ENCODE measurements around the gene MTOR. TPM values are rescaled to one million over a fixed set of nuclear protein-coding genes. Genes with fewer than 3 reads are reported as not detected.
"Not testable (repeated sequence)": the region's sequence is repeated elsewhere in the genome, so short reads cannot be mapped to it uniquely, and the experiment has no call there.

MTOR gene
- total and polyA plus RNA-seq, 2 donors, result 21.0 to 26.5 TPM

DNA sequence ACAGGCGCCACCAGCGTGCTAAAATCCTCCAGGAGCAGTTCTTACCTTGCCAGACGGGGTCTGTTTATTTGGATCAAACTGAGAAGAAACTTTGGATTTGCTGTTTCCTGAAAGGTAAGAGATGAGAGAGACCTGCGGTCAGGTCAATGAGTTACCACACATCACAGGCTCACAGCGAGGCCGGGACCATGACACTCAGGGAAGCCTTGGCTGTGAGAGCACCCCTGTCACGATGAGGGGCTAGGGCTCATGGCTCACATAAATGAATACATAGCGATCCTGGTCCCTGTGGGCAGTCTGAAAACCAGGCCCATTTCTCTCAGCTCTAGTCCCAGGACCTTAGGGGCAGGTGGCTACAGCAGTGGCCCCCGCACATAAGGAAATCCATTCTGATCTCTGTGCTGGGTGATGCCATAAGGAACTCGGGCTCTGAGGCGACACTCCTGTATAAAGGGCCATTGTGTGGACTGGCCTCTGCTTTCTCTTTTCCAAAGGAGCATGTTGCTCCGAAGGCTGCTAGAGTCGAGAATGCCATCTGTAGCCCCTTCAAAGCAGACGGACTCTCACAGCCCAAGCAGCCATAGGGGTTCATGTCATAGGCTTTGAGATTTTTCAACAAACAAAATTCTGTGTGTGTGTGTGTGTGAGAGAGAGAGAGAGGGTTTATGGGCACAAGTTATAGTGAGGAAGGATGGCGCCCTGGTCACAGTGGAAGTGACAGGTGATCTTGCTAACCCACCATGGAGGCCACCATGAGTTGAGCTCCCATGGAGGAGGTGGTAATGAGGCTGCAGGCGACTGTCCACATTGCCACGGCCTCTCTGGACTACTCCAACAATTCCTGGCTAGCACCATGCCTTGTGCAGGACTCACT lies 193.5 kb downstream of the MTOR start:
- Histone ChIP-seq H3K36me3 (ENCODE audit: insufficient read depth) (peaks cover 9% of the 10 kb centered on the region), H3K4me3 (ENCODE audit: low read depth, low read length) (no peak overlapping the region), H3K4me1 (ENCODE audit: insufficient read depth) (no peaks in the 10 kb centered on the region), H3K27ac (ENCODE audit: low read depth) (no peak overlapping the region)
- WGBS, result 84% methylated on average over 17 of the region's 17 CpGs
- DNase-seq (ENCODE audit: extremely low spot score), result no peak

DNA sequence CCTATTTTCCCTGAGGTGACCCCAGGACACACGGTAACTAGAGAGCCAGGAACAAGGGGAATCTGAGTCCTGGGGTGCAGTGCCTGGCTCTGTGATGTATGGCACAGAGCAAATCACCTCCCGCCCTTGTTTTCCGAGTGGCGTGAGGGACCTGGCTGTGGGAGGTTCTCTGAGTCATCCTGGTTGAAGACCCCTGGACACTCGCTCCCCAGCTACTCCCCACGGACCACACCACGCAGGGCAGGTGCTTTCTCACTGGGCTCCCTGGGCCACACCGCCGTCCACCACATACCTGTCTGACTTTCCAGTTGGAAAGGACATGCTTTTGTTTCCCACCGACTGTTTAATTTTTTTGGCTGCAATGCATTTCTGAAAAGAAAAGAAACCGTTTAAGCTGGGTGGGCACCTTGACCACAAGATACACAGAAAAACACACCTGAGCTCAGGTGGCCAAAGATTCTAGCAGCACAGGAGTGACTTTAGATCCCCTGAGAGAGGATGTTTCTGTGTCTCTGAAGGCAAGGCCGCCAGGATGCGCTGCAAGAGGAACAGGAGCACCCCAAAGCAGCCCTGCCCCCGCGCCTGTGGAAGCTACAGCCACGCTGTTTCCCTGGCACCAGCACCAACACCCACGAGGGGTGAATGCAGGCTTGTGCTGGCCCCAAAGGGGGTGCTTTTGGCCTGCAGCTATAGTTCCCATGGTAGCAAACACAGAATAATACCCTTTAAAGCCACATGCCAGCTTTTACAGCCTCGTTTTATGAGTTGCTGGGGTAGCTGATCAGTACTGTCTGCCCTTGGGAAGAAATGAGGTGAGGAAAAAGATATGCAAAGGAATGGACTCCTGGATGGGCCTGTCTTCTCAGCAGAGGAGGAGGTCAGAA lies 194.4 kb downstream of the MTOR start:
- 83% methylated on average over 18 of the region's 18 CpGs for WGBS
- Histone ChIP-seq H3K27ac (ENCODE audit: low read depth) (no peak overlapping the region), H3K4me1 (ENCODE audit: insufficient read depth) (no peaks in the 10 kb centered on the region), H3K4me3 (ENCODE audit: low read depth, low read length) (no peak overlapping the region), H3K36me3 (ENCODE audit: insufficient read depth) (peaks cover 9% of the 10 kb centered on the region)
- DNase-seq (ENCODE audit: extremely low spot score), result no peak

DNA sequence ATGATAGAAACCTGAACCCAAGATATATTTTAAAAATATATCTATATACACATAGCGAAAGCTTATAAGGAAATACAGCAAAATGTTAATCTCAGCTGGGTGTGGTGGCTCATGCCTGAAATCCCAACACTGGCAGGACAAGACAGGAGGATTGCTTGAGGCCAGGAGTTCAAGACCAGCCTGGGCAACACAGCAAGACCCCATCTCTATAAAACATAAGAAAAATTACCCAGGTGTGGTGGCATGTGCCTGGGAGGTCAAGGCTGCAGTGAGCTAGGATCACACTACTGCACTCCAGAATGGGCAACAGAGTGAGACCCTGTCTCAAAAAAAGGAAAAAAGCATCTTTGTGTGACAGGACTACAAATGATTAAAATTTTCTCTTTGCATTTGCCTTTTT lies 196.6 kb downstream of the MTOR start:
- H3K36me3 ChIP-seq (ENCODE audit: insufficient read depth), result peaks cover 4% of the 10 kb centered on the region
- WGBS, result 96% methylated on average over 1 of the region's 1 CpG

DNA sequence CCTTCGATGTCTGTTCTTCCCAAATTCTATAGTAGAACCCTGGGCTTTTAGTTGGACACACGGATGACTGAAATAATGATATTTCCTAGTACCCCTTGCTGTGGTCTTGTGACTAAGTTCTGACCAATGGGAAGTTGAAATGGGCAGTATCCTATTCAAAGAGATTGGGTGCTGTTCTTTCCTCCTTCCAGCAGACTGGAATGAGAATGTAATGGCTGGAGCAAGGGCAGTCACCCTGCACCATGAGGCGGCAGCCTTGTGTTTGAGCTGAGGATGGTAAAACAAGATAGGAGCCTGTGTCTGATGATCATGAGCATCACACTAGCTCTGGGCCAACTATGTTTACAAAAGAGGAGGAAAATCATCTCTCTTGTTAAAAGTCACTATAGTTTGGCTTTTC lies 197.4 kb downstream of the MTOR start:
- Histone ChIP-seq H3K27ac (ENCODE audit: low read depth) (no peak overlapping the region), H3K4me3 (ENCODE audit: low read depth, low read length) (no peak overlapping the region), H3K36me3 (ENCODE audit: insufficient read depth) (peaks cover 4% of the 10 kb centered on the region), H3K4me1 (ENCODE audit: insufficient read depth) (peaks cover 3% of the 10 kb centered on the region)
- DNase-seq (ENCODE audit: extremely low spot score), result no peak
- 99% methylated on average over 3 of the region's 3 CpGs for WGBS

More for the DNA sequence above, 196.6 kb downstream of the MTOR start:
- Histone ChIP-seq H3K27ac (ENCODE audit: low read depth) (no peak overlapping the region), H3K4me3 (ENCODE audit: low read depth, low read length) (no peak overlapping the region), H3K4me1 (ENCODE audit: insufficient read depth) (peaks cover 3% of the 10 kb centered on the region)
- DNase-seq (ENCODE audit: extremely low spot score), result no peak

DNA sequence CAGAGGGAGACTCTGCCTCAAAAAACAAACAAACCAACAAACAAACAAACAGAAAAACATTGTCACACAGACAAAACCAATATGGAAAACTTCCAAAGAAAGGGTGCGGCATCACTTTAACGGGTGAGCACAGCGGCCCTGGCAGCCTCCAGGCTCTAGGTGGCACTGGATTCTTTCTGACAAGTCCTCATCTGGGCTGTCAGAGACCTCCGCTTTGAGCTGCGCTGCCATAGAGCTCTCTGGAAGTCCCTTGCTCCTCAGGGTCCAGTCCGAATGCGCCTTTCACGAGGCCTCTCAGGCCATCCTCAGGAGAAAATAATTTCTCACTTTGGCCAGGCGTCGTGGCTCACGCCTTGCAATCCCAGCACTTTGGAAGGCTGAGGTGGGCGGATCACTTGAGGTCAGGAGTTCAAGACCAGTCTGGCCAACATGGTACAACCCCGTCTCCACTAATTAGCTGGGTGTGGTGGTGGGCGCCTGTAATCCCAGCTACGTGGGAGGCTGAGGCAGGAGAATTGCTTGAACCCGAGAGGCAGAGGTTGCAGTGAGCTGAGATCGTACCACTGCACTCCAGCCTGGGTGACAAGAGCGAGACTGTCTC lies 198.3 kb downstream of the MTOR start:
- DNase-seq (ENCODE audit: extremely low spot score); H3K36me3 ChIP-seq (ENCODE audit: insufficient read depth); H3K4me1 ChIP-seq (ENCODE audit: insufficient read depth); H3K27ac ChIP-seq (ENCODE audit: low read depth); H3K4me3 ChIP-seq (ENCODE audit: low read depth, low read length): not testable (repeated sequence)
- 87% methylated on average over 18 of the region's 18 CpGs for WGBS

DNA sequence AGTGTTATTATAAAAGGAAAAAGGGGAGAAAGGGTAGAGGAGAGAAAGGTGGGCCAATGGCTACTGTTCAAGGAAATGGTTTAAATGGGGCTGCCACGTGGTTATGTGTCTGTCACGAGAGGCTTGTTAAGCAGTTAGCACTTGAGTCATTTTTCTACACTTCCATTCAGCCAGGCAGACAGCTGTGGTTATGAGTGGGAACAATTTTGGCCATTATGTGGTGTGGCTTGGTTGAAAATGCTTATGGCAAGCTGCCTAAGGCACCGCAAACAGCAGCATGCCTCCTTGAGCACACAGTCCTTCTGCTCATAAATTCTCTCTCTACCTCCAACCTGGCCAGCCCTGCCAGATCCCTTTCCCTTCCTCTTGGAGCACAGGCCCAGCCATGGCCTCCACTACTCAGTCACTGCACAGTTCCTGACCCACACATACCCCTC lies 199.4 kb downstream of the MTOR start:
- Histone ChIP-seq H3K36me3 (ENCODE audit: insufficient read depth) (no peaks in the 10 kb centered on the region), H3K4me3 (ENCODE audit: low read depth, low read length) (no peak overlapping the region), H3K4me1 (ENCODE audit: insufficient read depth) (peaks cover 3% of the 10 kb centered on the region), H3K27ac (ENCODE audit: low read depth) (no peak overlapping the region)
- DNase-seq (ENCODE audit: extremely low spot score), result no peak
- WGBS, result 82% methylated on average over 3 of the region's 3 CpGs

DNA sequence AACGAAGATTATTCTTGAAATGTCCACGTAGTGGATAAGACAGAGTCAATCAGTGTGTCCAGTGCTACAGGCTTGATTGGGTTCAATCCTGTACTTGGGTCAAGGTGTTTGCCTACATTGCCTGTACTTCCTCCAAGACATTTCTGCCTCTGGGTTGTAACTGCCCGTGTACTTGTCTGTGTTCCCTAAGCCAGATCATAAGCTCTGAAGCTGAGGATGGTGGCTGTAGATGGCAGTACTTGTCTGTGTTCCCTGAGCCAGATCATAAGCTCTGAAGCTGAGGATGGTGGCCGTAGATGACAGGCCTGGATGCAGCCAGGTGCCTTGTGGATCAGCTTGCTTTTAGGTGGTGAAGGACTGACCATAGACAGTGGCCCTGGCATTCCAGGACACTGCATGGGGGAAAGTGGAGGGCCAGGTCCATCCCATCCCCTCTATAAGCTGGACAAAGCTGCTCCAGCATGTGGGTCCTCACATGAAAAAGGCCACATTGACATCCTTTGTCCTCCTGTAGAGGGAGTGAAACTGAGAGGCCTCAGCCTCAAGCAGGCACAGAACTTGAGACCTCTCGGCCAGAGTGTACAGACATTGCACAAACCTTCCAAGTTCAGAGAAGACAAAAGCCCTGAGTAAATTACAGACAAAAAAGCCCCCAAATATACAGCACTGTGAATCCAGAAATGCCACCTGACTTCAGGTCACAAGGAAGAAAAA lies 200.5 kb downstream of the MTOR start:
- no peak for DNase-seq (ENCODE audit: extremely low spot score)
- peaks cover 3% of the 10 kb centered on the region for H3K4me1 ChIP-seq (ENCODE audit: insufficient read depth)
- H3K27ac ChIP-seq (ENCODE audit: low read depth), result no peak overlapping the region
- no peak overlapping the region for H3K4me3 ChIP-seq (ENCODE audit: low read depth, low read length)
- no peaks in the 10 kb centered on the region for H3K36me3 ChIP-seq (ENCODE audit: insufficient read depth)
- 70% methylated on average over 5 of the region's 5 CpGs for WGBS

DNA sequence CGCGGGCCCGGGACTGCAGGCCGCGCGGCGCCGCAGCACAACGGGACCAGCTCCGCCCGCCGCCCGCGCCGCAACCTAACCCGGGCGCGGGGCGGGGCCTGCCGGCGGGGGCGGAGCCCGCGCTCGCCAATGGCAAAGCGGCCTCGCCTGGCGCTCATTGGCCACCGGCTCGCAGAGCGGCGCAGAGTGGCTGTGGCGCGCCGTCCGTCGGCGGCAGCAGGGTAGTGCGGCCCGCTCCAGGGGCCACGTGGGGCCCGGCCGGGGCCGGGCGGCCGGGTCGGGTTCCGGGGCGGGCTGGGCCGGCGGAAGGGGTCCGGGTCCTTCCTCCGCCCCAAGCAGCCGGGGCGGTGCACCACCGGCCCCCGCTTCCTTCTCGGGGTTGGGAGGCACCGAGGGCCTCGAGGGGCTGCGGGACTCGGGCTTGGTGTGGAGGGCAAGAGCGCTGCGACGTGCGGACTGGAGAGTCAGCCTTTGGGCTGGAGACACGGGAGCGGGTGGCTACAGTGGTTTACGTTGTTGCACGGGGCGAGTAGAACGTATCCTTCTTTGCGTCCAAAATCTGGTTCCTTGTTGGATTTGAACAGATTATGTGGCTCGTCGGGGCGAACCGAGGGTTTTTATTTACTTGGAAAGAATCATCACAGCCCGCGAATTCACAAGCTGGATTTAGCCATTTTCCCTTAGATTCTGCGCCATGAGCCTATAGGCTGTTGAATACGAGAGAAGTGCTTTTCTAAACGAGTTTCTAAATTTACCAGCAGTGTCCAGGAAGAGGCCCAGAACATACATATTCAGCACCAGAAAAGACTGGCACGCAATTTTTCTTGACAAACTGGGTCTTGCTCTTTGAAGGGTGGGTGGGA lies 202.2 kb downstream of the MTOR start, which contains the start of gene SRM:
SRM (minus strand) TSS at position 51 of the 863 bp plus-strand sequence. CDS start 75 bp downstream, outside the sequence.
- under 1% methylated on average over 81 of the region's 83 CpGs for WGBS
- no peaks in the 10 kb centered on the region for H3K36me3 ChIP-seq (ENCODE audit: insufficient read depth)
- peaks cover 3% of the 10 kb centered on the region for H3K4me1 ChIP-seq (ENCODE audit: insufficient read depth)

DNA sequence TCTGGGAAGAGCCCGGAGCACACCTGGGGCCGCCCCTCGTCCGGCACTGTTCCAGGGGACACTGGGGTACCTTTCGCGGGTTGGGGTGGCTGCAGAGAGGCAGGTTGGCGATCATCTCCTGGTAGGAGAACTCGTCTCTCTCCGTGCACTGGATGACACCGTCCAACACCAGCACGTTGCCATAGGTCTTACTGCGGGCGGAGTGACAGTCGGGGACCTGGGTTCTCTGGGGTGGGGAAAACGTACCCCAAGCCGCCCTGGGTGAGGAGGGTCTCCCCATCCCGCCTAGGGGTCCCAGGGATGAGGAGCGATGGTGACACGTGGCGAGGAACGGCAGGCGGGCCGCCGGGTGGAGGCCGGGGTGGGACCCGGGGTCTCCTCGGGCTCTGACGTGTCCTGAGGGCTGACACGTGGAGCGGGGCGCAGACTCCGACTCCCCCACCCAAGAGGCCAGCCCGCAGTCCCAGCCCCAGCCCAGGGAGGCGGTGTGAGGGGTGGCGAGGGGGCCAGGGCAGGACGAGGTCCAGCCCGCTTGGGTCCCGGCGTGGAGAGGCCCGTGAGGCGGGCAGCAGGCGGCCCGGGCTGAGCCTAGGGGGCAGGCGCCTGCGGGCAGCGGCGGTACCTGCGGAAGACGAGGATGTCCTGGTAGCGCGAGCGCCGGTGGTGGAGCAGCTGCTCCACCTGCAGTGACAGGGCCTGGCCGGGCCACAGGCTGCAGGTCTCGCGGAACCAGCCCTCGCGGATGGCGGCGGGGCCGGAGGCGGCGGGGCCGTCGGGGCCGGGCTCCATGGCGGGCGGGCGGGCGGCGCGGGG lies 203.0 kb downstream of the MTOR start:
- no peak for DNase-seq (ENCODE audit: extremely low spot score)

More for the DNA sequence above, 202.2 kb downstream of the MTOR start, which contains the start of gene SRM:
- peak within 1 kb of the TSS; percentile 66 for H3K4me3 ChIP-seq (ENCODE audit: low read depth, low read length)
- peak; percentile 50 for DNase-seq (ENCODE audit: extremely low spot score)
- no peak within 1 kb of the TSS for H3K27ac ChIP-seq (ENCODE audit: low read depth)

DNA sequence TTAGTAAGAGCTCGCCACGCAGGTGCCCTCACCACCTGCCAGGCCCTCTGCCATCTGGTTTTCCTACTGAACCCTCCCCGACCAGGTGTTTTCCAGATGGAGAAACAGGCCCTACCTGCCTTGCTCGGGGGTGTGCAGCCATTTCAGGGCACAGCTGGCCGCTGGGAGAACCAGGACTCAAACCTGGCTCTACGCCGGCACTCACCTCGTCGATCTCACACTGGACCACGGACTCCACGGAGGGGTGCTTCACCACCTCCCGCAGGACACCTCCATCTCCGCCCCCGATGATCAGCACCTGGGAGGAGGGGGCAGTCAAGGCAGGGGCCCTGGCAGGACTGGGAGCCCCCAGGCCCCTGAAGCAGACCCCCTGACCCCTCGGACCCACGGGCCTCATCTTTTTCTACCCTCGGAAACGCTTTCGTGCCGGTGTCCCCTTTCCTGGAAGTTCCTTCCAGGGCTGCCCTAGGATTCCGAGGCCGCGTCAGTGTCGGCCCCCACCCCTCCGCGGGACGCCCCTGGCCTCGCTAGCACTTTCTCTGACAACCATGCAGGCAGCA lies 203.7 kb downstream of the MTOR start:
- Histone ChIP-seq H3K27ac (ENCODE audit: low read depth) (no peak overlapping the region), H3K36me3 (ENCODE audit: insufficient read depth) (peaks cover 2% of the 10 kb centered on the region), H3K4me1 (ENCODE audit: insufficient read depth) (peaks cover 3% of the 10 kb centered on the region), H3K4me3 (ENCODE audit: low read depth, low read length) (peak overlapping the region; percentile 66)
- no peak for DNase-seq (ENCODE audit: extremely low spot score)
- WGBS, result 53% methylated on average over 28 of the region's 28 CpGs

More for the DNA sequence above, 203.0 kb downstream of the MTOR start:
- H3K36me3 ChIP-seq (ENCODE audit: insufficient read depth), result peaks cover under 1% of the 10 kb centered on the region
- under 1% methylated on average over 67 of the region's 72 CpGs for WGBS
- peaks cover 3% of the 10 kb centered on the region for H3K4me1 ChIP-seq (ENCODE audit: insufficient read depth)
- no peak overlapping the region for H3K27ac ChIP-seq (ENCODE audit: low read depth)
- H3K4me3 ChIP-seq (ENCODE audit: low read depth, low read length), result peak overlapping the region; percentile 66

DNA sequence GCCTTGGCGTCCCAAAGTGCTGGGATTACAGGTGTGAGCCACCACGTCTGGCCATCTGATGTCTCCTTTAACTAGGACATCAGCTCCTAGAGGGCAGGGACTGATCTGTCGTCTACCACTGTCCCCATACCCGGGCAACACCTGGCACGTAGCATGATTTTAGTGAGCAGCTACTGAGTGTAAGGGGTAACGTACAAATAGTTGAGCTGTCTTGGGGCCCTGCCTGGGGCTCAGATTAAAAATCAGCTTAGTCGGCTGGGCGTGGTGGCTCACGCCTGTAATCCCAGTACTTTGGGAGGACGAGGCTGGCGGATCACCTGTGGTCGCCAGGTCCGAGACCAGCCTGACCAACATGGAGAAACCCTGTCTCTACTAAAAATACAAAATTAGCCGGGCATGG lies 204.3 kb downstream of the MTOR start:
- DNase-seq (ENCODE audit: extremely low spot score), result no peak
- no peak overlapping the region for H3K27ac ChIP-seq (ENCODE audit: low read depth)
- H3K4me1 ChIP-seq (ENCODE audit: insufficient read depth), result peaks cover 3% of the 10 kb centered on the region
- H3K4me3 ChIP-seq (ENCODE audit: low read depth, low read length), result no peak overlapping the region
- peaks cover 2% of the 10 kb centered on the region for H3K36me3 ChIP-seq (ENCODE audit: insufficient read depth)
- WGBS, result 94% methylated on average over 14 of the region's 14 CpGs
